ENCODE results near the gene ZNF408. TPM values are rescaled to one million over a fixed set of nuclear protein-coding genes. Genes with fewer than 3 reads are reported as not detected.
A peak's percentile ranks its signal among the peaks of the same experiment; 100 is the strongest.
"Not testable (repeated sequence)": the region's sequence is repeated elsewhere in the genome, so short reads cannot be mapped to it uniquely, and the experiment has no call there.

The ZNF408 gene
- total RNA-seq, 1 experiment from 2014 or later = 14.0 TPM

DNA sequence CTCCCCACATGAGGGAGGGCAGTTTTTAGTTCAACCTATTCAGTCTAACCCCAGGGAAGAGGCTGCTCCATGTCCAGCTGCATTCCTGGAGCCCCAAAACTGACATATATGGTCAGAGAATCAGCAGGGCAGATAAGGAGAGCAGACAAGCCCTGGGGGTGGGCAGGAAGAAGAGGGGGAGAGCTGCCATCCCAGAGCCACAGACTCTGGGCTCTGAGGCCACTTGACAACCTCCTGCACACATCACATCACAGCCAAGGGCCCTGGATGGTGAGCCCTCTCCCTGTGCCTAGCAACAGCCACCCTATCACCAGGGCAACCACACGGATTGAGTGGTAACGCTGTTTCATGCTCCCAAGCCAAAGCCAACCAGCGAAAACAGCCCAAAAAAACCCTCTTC, 3.5 kb upstream of the ZNF408 start:
- no peak for DNase-seq (ENCODE audit: low read depth)

- no peak for DNase-seq (ENCODE audit: low read depth)
These were observed 3.1 kb upstream of the ZNF408 start for GRCh38 chr11:46697723-46698122.

DNA sequence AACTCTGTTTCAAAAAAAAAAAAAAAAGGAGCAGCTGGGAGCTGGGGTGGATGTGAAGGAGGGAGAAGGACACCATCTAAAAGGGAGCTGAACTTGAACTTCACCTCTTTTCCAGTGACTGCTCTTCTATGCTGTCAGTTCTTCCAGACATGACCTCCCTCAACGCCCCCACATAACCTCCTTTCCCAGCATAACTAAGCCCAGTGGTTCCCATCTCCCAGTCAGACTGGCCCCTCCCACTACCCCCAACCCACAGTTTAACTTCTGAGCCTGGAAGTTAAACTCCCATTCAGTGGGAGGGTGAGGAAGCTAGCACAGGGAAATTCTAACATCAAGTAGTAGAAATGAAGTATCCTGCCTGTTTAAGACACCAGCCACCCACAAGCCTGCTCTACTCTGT, 2.2 kb upstream of the ZNF408 start:
- DNase-seq (ENCODE audit: low read depth) = no peak

- no peak for DNase-seq (ENCODE audit: low read depth)
These were observed 335 bp downstream of the ZNF408 start for GRCh38 chr11:46701078-46701654.

- DNase-seq (ENCODE audit: low read depth) = no peak
These were observed 4.3 kb downstream of the ZNF408 start for GRCh38 chr11:46705070-46705688.

DNA sequence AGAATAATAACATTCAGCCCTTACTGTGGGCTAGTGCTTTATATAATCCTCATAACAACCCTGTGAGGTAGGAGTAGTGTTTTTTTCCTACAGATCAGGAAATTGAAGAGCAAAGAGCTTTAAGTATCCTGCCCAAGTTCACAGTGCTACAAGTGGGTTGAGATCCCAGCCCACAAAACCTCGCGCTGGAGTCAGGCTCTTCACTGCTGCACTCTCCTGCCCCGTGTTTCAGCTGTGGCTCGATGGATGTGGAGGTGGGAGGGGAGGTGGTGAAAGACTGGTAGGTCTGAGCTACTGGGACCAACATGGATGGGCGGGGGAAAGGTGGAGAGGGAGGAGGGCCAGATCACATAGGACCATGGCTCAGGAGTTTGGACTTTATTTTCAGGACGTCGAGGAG, 6.1 kb downstream of the ZNF408 start:
- DNase-seq (ENCODE audit: low read depth) = no peak

DNA sequence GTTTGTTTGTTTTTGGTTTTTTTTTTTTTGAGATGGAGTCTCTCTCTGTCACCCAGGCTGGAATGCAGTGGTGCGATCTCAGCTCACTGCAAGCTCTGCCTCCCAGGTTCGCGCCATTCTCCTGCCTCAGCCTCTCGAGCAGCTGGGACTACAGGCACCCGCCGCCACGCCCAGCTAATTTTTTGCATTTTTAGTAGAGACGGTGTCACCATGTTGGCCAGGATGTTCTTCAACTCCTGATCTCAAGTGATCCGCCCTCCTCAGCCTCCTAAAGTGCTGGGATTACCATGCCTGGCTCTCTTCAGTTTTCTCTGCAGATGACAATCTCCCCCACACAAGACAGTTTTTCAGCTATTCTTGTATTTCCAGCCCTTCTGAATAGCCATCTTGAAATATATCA, 8.5 kb downstream of the ZNF408 start:
- not testable (repeated sequence) for DNase-seq (ENCODE audit: low read depth)

DNA sequence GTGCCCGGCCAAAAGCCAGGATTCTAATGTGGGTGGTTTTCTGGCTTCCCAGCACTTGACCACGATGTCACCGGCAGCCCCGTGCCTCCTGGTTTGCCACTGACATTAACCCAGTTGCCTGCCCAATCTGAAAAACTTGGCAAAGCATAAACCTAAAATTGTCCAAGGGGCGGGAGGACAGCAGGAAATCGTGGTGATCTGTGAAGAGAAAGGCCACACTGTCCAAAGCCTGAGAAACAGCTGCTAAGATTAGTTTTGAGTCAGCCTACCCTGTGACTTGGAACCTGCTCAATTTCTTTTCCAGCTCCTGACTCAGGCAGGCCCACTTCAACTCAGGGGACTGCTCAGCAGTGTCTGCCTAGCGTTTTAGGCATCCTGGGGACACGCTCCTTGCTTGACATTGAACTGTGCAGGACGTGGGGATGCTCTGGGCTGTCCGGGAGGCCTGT, 10.0 kb downstream of the ZNF408 start:
- peak; percentile 99 for DNase-seq (ENCODE audit: low read depth)

- peak; percentile 82 for DNase-seq (ENCODE audit: low read depth)
These were observed 10.5 kb downstream of the ZNF408 start for GRCh38 chr11:46711303-46711702.

GRCh38 chr11:46712874-46713576, 12.2 kb downstream of the ZNF408 start:
- no peak for DNase-seq (ENCODE audit: low read depth)

DNA sequence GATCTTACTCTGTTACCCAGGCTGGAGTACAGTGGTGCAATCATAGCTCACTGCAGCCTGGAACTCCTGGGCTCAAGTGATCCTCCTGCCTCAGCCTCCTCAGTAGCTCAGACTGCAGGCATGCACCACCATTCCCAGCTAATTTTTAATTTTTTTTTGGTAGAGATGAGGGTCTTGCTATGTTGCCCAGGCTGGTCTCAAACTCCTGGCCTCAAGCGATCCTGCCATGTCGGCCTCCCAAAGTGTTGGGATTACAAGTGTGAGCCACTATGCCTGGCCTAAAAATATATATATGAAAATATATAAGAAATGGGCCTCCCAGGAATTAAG, 17.0 kb downstream of the ZNF408 start:
- not testable (repeated sequence) for DNase-seq (ENCODE audit: low read depth)

- DNase-seq (ENCODE audit: low read depth) = no peak
These were observed 17.6 kb downstream of the ZNF408 start for GRCh38 chr11:46718155-46719019.

DNA sequence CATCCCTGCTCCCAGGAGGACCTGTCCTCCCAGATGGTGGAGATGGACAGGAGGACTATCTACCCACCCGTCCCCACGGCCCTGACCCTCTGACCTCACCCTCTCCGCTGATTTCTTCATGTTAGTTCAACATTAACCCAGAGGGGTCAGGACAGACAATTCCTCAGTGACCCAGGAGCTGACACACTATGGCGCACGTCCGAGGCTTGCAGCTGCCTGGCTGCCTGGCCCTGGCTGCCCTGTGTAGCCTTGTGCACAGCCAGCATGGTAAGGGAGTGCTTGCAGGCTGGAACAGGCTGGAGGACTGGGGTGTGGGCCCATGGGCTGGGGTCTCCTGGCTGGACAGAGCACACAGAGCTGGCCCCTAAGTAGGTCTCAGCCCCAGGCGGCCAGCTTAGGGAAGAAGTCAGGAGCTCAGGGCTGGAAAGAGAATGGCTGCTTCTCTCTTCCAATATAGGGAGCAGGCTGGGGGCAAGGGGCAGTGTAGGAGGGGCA, 18.3 kb downstream of the ZNF408 start, which contains the start of gene F2:
Gene F2 (plus strand): TSS at position 166 of the 495 bp plus-strand sequence. CDS start 23 bp downstream, at position 189.
- no peak for DNase-seq (ENCODE audit: low read depth)

DNA sequence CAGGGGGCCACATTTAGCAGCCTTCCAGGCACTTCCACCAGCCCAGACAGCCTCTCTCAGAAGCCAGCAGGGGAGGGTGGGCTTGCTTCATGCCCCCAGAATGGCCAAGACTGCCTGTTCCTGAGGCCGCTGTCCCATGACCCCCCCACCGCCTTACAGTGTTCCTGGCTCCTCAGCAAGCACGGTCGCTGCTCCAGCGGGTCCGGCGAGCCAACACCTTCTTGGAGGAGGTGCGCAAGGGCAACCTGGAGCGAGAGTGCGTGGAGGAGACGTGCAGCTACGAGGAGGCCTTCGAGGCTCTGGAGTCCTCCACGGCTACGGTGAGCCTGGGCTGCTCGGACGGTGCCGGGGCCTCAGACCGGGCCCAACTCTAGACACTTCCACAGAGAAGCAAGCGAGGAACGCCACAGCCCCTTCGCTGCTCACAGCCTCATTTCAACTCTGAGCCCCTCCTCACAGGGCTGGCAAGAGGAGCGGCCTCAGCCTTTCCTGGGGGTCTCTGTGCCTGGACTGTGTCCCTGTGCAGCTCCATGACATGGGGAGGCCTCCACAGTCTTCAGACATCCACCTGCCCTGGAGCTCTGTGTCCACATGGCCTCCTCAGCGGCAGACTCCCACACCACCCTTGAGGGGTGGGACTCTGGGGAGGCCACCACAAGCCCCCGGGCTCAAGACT, 18.9 kb downstream of the ZNF408 start:
- no peak for DNase-seq (ENCODE audit: low read depth)

GRCh38 chr11:46721286-46721685, 20.5 kb downstream of the ZNF408 start:
- DNase-seq (ENCODE audit: low read depth) = no peak

GRCh38 chr11:46722566-46723358, 21.9 kb downstream of the ZNF408 start:
- no peak for DNase-seq (ENCODE audit: low read depth)

GRCh38 chr11:46723359-46723680, 22.5 kb downstream of the ZNF408 start:
- DNase-seq (ENCODE audit: low read depth) = no peak

- DNase-seq (ENCODE audit: low read depth) = no peak
These were observed 23.3 kb downstream of the ZNF408 start for GRCh38 chr11:46724088-46724487.

DNA sequence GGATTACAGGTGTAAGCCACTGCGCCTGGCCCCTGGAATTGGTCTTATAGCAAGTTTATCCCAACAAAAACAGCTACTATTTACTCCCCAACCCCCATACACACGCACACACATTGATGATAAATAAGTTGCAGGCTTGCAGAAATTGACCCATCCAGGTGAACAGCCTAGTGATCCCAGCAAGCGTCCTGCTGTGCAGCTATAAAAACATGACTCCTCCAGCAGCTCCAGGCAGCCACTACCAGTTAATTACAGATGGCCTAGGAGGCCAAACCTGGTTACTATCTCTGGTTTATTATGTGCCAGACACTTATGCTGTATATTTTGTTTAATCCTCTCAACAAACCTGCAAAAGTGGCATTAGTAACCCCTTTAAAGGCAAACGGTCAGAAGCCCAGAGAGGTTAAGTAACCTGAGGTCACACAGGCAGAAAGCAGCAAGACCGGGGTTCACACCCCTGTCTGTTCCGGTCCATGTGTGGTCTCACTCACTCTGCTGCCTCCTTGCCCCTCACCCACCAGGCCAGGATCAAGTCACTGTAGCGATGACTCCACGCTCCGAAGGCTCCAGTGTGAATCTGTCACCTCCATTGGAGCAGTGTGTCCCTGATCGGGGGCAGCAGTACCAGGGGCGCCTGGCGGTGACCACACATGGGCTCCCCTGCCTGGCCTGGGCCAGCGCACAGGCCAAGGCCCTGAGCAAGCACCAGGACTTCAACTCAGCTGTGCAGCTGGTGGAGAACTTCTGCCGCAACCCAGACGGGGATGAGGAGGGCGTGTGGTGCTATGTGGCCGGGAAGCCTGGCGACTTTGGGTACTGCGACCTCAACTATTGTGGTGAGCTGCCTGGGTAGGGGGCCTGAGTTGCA, 24.7 kb downstream of the ZNF408 start:
- no peak for DNase-seq (ENCODE audit: low read depth)

Measured in LHCN-M2 (cell line).